Small intestine (tissue), 7 donors: ENCODE results near the gene DAPK2. TPM values are rescaled to one million over a fixed set of nuclear protein-coding genes. Genes with fewer than 3 reads are reported as not detected.
A peak's percentile ranks its signal among the peaks of the same experiment; 100 is the strongest.

ENCODE experiments used
- DNase-seq, 2 donors: peaks; one replicate each; pipeline versions ENCODE4 v3.0.0 to v3.0.0-alpha.2; 2013
- FAIRE-seq: peaks from 2 replicates; lab custom pipeline; 2012; peaks lifted over from hg19 to GRCh38; lab: Jason Lieb, UNC
- H3K27ac ChIP-seq, 3 donors: one replicate each; pipeline ENCODE4 v1.5.1; 2013; ENCODE audit warnings: low read length in 2 of 3, mild to moderate bottlenecking in 2 of 3, control low read depth in 1 of 3, inconsistent platforms in 1 of 3, low read depth in 1 of 3, moderate library complexity in 1 of 3
- H3K27me3 ChIP-seq, 3 donors: one replicate each; pipeline ENCODE4 v1.6.1; 2013; ENCODE audit warnings: low read length in 3 of 3, inconsistent platforms in 1 of 3; ENCODE audit not compliant: control insufficient read depth in 3 of 3, insufficient read depth in 3 of 3
- H3K36me3 ChIP-seq, 3 donors: one replicate each; pipeline ENCODE4 v1.6.1; 2013; ENCODE audit warnings: low read length in 3 of 3, inconsistent platforms in 1 of 3, low read depth in 1 of 3, mild to moderate bottlenecking in 1 of 3, moderate library complexity in 1 of 3; ENCODE audit not compliant: control insufficient read depth in 3 of 3, insufficient read depth in 2 of 3
- H3K4me1 ChIP-seq, 3 donors: one replicate each; pipeline ENCODE4 v1.6.1; 2013; ENCODE audit warnings: low read length in 2 of 3, inconsistent platforms in 1 of 3, low read depth in 1 of 3, mild to moderate bottlenecking in 1 of 3, moderate library complexity in 1 of 3; ENCODE audit not compliant: control insufficient read depth in 3 of 3, insufficient read depth in 2 of 3
- H3K4me3 ChIP-seq, 3 donors: one replicate each; pipeline ENCODE4 v1.5.1; 2013; ENCODE audit warnings: low read length in 3 of 3, control low read depth in 1 of 3, inconsistent platforms in 1 of 3, low read depth in 1 of 3, mild to moderate bottlenecking in 1 of 3, moderate library complexity in 1 of 3
- H3K9me3 ChIP-seq, 2 donors: one replicate each; pipeline ENCODE4 v1.6.1; 2013; ENCODE audit warnings: low read depth in 1 of 2, low read length in 1 of 2; ENCODE audit not compliant: control insufficient read depth in 2 of 2, insufficient read depth in 1 of 2
- WGBS, 3 donors: extraction: QIAGEN DNeasy Blood & Tissue Kit; methylation state at CpG; one replicate each; pipeline ENCODE4 v1.1.7; 2013; 5-methylcytosine and 5-hydroxymethylcytosine counted together
- polyA plus RNA-seq, 4 donors: library from polyadenylated mRNA; stranded (reverse) in 3 of 4; unstranded in 1 of 4; fragments of 200-250 nt in 3 of 4; fragments of 120-200 nt in 1 of 4; gene quantifications; one replicate each; pipeline versions ENCODE4 v1.2.1 to v1.2.3, GENCODE V29; 2013
- donor health status: healthy with polysubstance abuse.
- donor health status: control.
- donor health status: control.
- donor health status: Bipolar disorder and iron deficiency.
- donor health status: healthy.

Gene DAPK2
- polyA plus RNA-seq, 4 donors: 10.3 to 91.6 (median 47.5) TPM

- no peak for FAIRE-seq
- no peaks in the 10 kb centered on the region for H3K4me1 ChIP-seq
- H3K27me3 ChIP-seq: no peaks in the 10 kb centered on the region
- 80 to 87% (median 84%) methylated on average over 6 of the region's 6 CpGs for WGBS, 3 donors
- peaks cover 0 to 5% (median 0%) of the 10 kb centered on the region in 3 donors for H3K36me3 ChIP-seq
- no peak overlapping the region for H3K27ac ChIP-seq
- H3K4me3 ChIP-seq: no peak overlapping the region
- DNase-seq: no peak
- H3K9me3 ChIP-seq: no peaks in the 10 kb centered on the region
Observed at GRCh38 chr15:63950911-63951481, 95.3 kb downstream of the DAPK2 start.

DNA sequence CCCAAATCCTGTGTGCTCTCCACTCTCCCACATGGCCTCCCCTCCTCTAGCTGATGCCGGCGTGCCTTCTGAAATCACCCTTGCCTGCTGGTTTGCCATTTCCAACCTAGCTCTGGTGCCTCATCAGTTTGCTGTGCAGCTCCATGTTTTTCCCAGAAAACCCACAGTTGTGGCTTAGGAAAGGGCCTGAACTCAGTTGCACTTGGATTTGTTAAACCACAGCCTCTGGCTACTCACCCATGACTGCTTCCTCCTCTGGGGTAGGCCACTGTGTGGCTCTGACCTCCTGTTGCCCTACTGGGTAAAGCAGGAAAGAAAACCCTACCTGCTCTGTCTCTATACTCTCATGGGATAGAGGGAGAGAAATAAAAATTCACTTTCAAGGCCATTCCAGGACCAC, 97.3 kb downstream of the DAPK2 start:
- H3K27me3 ChIP-seq: no peaks in the 10 kb centered on the region
- DNase-seq: no peak
- H3K4me1 ChIP-seq: peaks cover 0 to 3% (median 0%) of the 10 kb centered on the region in 3 donors
- peaks cover 0 to 5% (median 0%) of the 10 kb centered on the region in 3 donors for H3K36me3 ChIP-seq
- H3K27ac ChIP-seq: no peak overlapping the region
- no peaks in the 10 kb centered on the region for H3K9me3 ChIP-seq
- 95 to 99% (median 97%) methylated on average over 2 of the region's 2 CpGs for WGBS, 3 donors
- FAIRE-seq: no peak
- no peak overlapping the region for H3K4me3 ChIP-seq

DNA sequence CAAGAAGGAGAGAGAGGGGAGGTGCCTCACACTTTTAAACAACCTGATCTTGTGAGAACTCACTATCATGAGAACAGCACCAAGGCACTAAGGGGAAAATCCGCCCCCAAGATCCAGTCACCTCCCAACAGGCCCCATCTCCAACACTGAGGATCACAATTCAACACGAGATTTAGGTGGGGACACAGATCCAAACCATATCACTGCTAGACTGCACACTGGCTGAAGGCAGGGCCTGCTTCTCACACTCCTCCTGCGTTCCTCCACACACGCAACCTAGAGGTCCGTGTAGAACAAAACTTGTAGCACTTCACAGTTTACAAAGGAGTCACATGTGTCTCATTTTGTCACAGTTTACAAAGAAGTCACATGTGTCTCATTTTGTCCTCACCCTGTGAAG, 97.8 kb downstream of the DAPK2 start:
- Histone ChIP-seq H3K4me1 (peaks cover 0 to 3% (median 0%) of the 10 kb centered on the region in 3 donors), H3K27me3 (no peaks in the 10 kb centered on the region), H3K27ac (no peak overlapping the region), H3K9me3 (no peaks in the 10 kb centered on the region), H3K36me3 (peaks cover 0 to 5% (median 0%) of the 10 kb centered on the region in 3 donors), H3K4me3 (no peak overlapping the region)
- 93 to 99% (median 97%) methylated on average over 5 of the region's 5 CpGs for WGBS, 3 donors
- DNase-seq (no peak), FAIRE-seq (no peak)

DNA sequence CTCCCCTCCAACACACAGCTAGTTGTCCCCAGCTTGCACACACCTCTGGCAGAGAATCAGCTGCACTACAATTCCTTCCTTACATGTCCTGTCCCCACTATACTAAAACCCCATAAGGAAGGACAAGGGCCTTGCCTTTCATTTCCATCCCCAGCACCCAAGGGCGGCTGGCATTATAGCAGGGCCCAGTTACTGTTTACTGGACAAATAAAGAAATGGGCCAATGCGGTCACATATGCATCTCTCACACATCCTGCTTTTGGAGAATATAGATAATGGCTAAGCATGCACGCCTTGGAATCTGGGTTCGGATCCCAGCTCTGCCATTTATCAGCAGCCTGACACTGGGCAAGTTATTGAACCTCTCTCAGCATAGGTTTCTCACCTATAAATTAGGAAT, 99.1 kb downstream of the DAPK2 start:
- Histone ChIP-seq H3K27ac (no peak overlapping the region), H3K9me3 (no peaks in the 10 kb centered on the region), H3K36me3 (peaks cover 0 to 5% (median 0%) of the 10 kb centered on the region in 3 donors), H3K4me3 (no peak overlapping the region), H3K27me3 (no peaks in the 10 kb centered on the region), H3K4me1 (peaks cover 0 to 3% (median 0%) of the 10 kb centered on the region in 3 donors)
- no peak for DNase-seq
- 93 to 97% (median 95%) methylated on average over 4 of the region's 4 CpGs for WGBS, 3 donors
- no peak for FAIRE-seq

- Histone ChIP-seq H3K4me3 (no peak overlapping the region), H3K27ac (peak overlapping the region in 1 of 3 donors; percentile 15), H3K27me3 (no peaks in the 10 kb centered on the region), H3K4me1 (peaks cover 0 to 3% (median 0%) of the 10 kb centered on the region in 3 donors), H3K36me3 (peaks cover 0 to 5% (median 0%) of the 10 kb centered on the region in 3 donors), H3K9me3 (no peaks in the 10 kb centered on the region)
- 83 to 90% (median 87%) methylated on average over 4 of the region's 4 CpGs for WGBS, 3 donors
- FAIRE-seq: no peak
- DNase-seq: no peak
Observed at GRCh38 chr15:63946524-63947065, 99.7 kb downstream of the DAPK2 start.

- H3K4me3 ChIP-seq: no peak overlapping the region
- no peak for FAIRE-seq
- DNase-seq: peak in 1 of 2 donors; percentile 15
- no peak overlapping the region for H3K27ac ChIP-seq
- H3K4me1 ChIP-seq: peaks cover 0 to 6% (median 0%) of the 10 kb centered on the region in 3 donors
- H3K27me3 ChIP-seq: no peaks in the 10 kb centered on the region
- 69 to 83% (median 79%) methylated on average over 9 of the region's 9 CpGs for WGBS, 3 donors
- H3K36me3 ChIP-seq: peaks cover 0 to 2% (median 0%) of the 10 kb centered on the region in 3 donors
- H3K9me3 ChIP-seq: no peaks in the 10 kb centered on the region
Observed at GRCh38 chr15:63945838-63946298, 100.4 kb downstream of the DAPK2 start.

- Histone ChIP-seq H3K27me3 (no peaks in the 10 kb centered on the region), H3K4me3 (no peak overlapping the region), H3K4me1 (peaks cover 0 to 6% (median 0%) of the 10 kb centered on the region in 3 donors), H3K36me3 (peaks cover 0 to 2% (median 0%) of the 10 kb centered on the region in 3 donors), H3K27ac (no peak overlapping the region), H3K9me3 (no peaks in the 10 kb centered on the region)
- DNase-seq: peak; percentile 76 to 85
- 46 to 50% (median 47%) methylated on average over 8 of the region's 8 CpGs for WGBS, 3 donors
- no peak for FAIRE-seq
Observed at GRCh38 chr15:63945007-63945788, 101.1 kb downstream of the DAPK2 start.

DNA sequence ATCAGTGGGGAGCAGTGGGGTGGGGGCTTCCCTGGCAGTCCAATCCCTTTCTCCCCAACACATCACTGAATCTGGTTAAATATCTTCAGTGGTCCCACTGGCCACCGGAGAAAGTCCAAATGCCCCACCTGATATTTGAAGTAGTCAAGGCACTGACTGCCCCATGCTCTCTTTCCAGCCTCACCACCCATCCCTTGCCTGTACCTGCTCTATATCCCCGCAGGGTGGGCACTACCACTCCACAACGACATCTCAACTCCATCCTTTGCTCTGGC, 101.7 kb downstream of the DAPK2 start:
- WGBS, 3 donors: 85 to 93% (median 89%) methylated on average over 3 of the region's 3 CpGs
- Histone ChIP-seq H3K27ac (no peak overlapping the region), H3K27me3 (no peaks in the 10 kb centered on the region), H3K4me3 (no peak overlapping the region), H3K36me3 (peaks cover 0 to 3% (median 2%) of the 10 kb centered on the region in 3 donors), H3K4me1 (peaks cover 0 to 6% (median 0%) of the 10 kb centered on the region in 3 donors), H3K9me3 (no peaks in the 10 kb centered on the region)
- no peak for FAIRE-seq
- DNase-seq: no peak
